PC-3 (cell line): Measurements from ENCODE around the gene VWA3B. TPM values are rescaled to one million over a fixed set of nuclear protein-coding genes. Genes with fewer than 3 reads are reported as not detected.

Experiments
- ATAC-seq: fragments of 200-7000 bp; cut with Tn5 transposase; 2 replicates; pipeline ENCODE4 v1.9.1; 2020; ENCODE audit warnings: mild to moderate bottlenecking, moderate library complexity
- BruUV-seq: library from RNA; stranded (reverse); fragments of 400-500 nt; replicated peaks from 2 replicates; lab custom pipeline; 2021; lab: Mats Ljungman, UMichigan
- CTCF ChIA-PET: fragments of 300-600 bp; sonication (Branson Sonifier 250); formaldehyde crosslinking; loops from one replicate; lab custom pipeline; 2022; ENCODE audit warnings: antibody characterized with exemption; lab: Charles Lee
- POLR2A ChIA-PET: fragments of 300-600 bp; sonication (Branson Sonifier 250); formaldehyde crosslinking; loops from one replicate; lab custom pipeline; 2022; ENCODE audit warnings: antibody characterized with exemption; ENCODE audit not compliant: unreplicated experiment; lab: Charles Lee
- DNase-seq: peaks from one replicate; pipeline ENCODE4 v3.0.0-alpha.2; 2015
- H2AFZ ChIP-seq: fragments of 300-600 bp; sonication (generic); 2 replicates; pipeline ENCODE4 v1.6.0; 2016; ENCODE audit warnings: antibody characterized with exemption, low read length
- H3F3A ChIP-seq: fragments of 300-600 bp; sonication (generic); one replicate; pipeline ENCODE4 v1.6.0; 2017; ENCODE audit warnings: antibody characterized with exemption, low read length, control low read depth, mild to moderate bottlenecking; ENCODE audit not compliant: unreplicated experiment
- H3K27ac ChIP-seq: fragments of 300-600 bp; sonication (generic); 2 replicates; pipeline ENCODE4 v1.5.1; 2016; ENCODE audit warnings: mild to moderate bottlenecking, low read length
- H3K27me3 ChIP-seq: fragments of 300-600 bp; sonication (generic); 2 replicates; pipeline ENCODE4 v1.6.1; 2016; ENCODE audit warnings: low read length, mixed read lengths
- H3K36me3 ChIP-seq: fragments of 300-600 bp; sonication (generic); 2 replicates; pipeline ENCODE4 v1.6.1; 2016; ENCODE audit warnings: low read depth, mixed run types, low read length, mixed read lengths
- H3K4me1 ChIP-seq: fragments of 300-600 bp; sonication (generic); 2 replicates; pipeline ENCODE4 v1.5.1; 2016; ENCODE audit warnings: low read length; ENCODE audit not compliant: insufficient read depth
- H3K4me2 ChIP-seq: fragments of 300-600 bp; sonication (generic); 2 replicates; pipeline ENCODE4 v1.6.0; 2016; ENCODE audit warnings: low read length
- H3K4me3 ChIP-seq: fragments of 300-600 bp; sonication (generic); 2 replicates; pipeline ENCODE4 v1.5.1; 2016; ENCODE audit warnings: mild to moderate bottlenecking, low read length, mixed read lengths
- H3K79me2 ChIP-seq: fragments of 300-600 bp; sonication (generic); 2 replicates; pipeline ENCODE4 v1.6.1; 2017; ENCODE audit warnings: low read length, mixed read lengths
- H3K9ac ChIP-seq: fragments of 300-600 bp; sonication (generic); 2 replicates; pipeline ENCODE4 v1.6.0; 2016; ENCODE audit warnings: mild to moderate bottlenecking, low read length
- H3K9me2 ChIP-seq: fragments of 300-600 bp; sonication (generic); replicated peaks from 2 replicates; pipeline ENCODE4 v1.6.1; 2016; ENCODE audit warnings: mixed run types, low read length, mixed read lengths
- H3K9me3 ChIP-seq: fragments of 300-600 bp; sonication (generic); 2 replicates; pipeline ENCODE4 v1.6.1; 2016; ENCODE audit warnings: low read length, mixed read lengths
- H4K20me1 ChIP-seq: fragments of 300-600 bp; sonication (generic); 2 replicates; pipeline ENCODE4 v1.6.1; 2016; ENCODE audit warnings: low read length, mixed read lengths
- EZH2 ChIP-seq: fragments of 300-600 bp; sonication (generic); IDR thresholded peaks from one replicate; pipeline ENCODE4 v1.6.1; 2017; ENCODE audit warnings: antibody characterized with exemption, mild to moderate bottlenecking, low read length; ENCODE audit not compliant: unreplicated experiment
- EZH2phosphoT487 ChIP-seq: fragments of 300-600 bp; sonication (generic); IDR thresholded peaks from 2 replicates; pipeline ENCODE4 v1.6.1; 2018; ENCODE audit warnings: mild to moderate bottlenecking, antibody characterized with exemption, low read length, borderline replicate concordance
- intact Hi-C: fragments of 100-400 bp; cut with micrococcal nuclease; formaldehyde crosslinking; loops from 2 replicates; pipeline ENCODE4 v1.9.0; 2023
- total RNA-seq: library from RNA; depleted of rRNA; stranded (reverse); fragments of >200 nt; gene quantifications from 2 replicates; pipeline ENCODE4 v1.2.3, GENCODE V29; 2014
- TF ChIP-seq, protein P1 (sequence below): fragments of 300-600 bp; sonication (generic); conservative IDR thresholded peaks from 2 replicates; pipeline ENCODE4 v1.5.1; 2017; ENCODE audit warnings: antibody characterized with exemption, low read depth, mild to moderate bottlenecking, low read length

The VWA3B gene
- total RNA-seq, 1 experiment from 2014 or later = not detected

DNA sequence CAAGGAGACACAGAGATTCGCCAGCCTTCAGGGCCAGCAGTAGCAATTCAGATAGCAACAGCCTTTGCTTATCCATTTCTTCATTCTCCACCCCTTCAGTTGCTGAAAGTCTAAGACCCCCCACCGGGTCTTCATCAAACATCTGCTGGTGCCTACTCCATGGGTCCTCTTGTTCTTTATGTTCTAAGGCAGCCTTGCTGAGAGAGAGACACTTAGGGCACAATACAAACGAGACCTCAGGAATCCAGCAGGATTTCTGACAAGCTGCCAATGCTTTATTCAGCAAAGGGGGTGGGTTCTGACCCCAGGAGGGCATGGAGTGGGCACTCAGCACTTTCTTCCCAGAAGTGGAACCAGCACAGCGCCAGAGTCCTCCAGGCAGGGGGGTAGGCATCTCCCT is 223.0 kb downstream of the VWA3B start:
- DNase-seq (no peak), ATAC-seq (no peak)
- H2AFZ ChIP-seq = no peak overlapping the region
- no peaks in the 10 kb centered on the region for H3K27me3 ChIP-seq
- CTCF ChIA-PET = no interaction called here
- TF ChIP-seq, protein P1, sequence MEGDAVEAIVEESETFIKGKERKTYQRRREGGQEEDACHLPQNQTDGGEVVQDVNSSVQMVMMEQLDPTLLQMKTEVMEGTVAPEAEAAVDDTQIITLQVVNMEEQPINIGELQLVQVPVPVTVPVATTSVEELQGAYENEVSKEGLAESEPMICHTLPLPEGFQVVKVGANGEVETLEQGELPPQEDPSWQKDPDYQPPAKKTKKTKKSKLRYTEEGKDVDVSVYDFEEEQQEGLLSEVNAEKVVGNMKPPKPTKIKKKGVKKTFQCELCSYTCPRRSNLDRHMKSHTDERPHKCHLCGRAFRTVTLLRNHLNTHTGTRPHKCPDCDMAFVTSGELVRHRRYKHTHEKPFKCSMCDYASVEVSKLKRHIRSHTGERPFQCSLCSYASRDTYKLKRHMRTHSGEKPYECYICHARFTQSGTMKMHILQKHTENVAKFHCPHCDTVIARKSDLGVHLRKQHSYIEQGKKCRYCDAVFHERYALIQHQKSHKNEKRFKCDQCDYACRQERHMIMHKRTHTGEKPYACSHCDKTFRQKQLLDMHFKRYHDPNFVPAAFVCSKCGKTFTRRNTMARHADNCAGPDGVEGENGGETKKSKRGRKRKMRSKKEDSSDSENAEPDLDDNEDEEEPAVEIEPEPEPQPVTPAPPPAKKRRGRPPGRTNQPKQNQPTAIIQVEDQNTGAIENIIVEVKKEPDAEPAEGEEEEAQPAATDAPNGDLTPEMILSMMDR = no peak
- no peak for TF ChIP-seq EZH2phosphoT487
- TF ChIP-seq EZH2 = no peak
- no peaks in the 10 kb centered on the region for H3K36me3 ChIP-seq
- no peak overlapping the region for H3K27ac ChIP-seq
- no peaks in the 10 kb centered on the region for H4K20me1 ChIP-seq
- intact Hi-C loops = no loop called here
- H3K4me1 ChIP-seq = no peaks in the 10 kb centered on the region
- no TSS peak for BruUV-seq
- H3K9me2 ChIP-seq = no peaks in the 10 kb centered on the region
- no peaks in the 10 kb centered on the region for H3K9me3 ChIP-seq
- no peaks in the 10 kb centered on the region for H3F3A ChIP-seq
- no peak overlapping the region for H3K9ac ChIP-seq
- H3K4me3 ChIP-seq = no peak overlapping the region
- POLR2A ChIA-PET = no interaction called here
- no peak overlapping the region for H3K4me2 ChIP-seq
- H3K79me2 ChIP-seq = no peaks in the 10 kb centered on the region

DNA sequence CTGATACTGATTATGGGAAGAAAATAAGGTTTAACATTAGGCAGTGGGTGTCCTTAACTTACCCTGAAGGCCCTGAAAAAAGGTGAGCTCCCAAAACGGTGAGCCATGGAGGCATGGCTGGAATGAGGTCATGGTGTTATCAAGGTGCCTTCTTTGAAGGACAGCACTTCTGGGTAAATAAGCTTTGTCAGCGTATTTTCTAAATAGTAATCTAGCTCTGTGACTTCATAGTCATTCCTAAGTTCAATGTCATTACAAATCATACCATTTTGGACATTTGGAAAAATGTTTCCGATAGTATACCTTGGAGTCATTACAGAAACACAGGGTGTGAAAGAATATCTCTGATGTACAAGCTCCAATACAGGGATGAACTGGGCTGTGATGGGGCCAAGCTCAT is 224.1 kb downstream of the VWA3B start:
- POLR2A ChIA-PET = no interaction called here
- H3K79me2 ChIP-seq = no peaks in the 10 kb centered on the region
- no TSS peak for BruUV-seq

More for the DNA sequence above, 224.1 kb downstream of the VWA3B start:
- H3K9me3 ChIP-seq = no peaks in the 10 kb centered on the region
- CTCF ChIA-PET = no interaction called here
- no peaks in the 10 kb centered on the region for H3F3A ChIP-seq
- TF ChIP-seq, protein P1 = no peak
- TF ChIP-seq EZH2 (no peak), EZH2phosphoT487 (no peak)
- DNase-seq (no peak), ATAC-seq (no peak)
- no peak overlapping the region for H3K4me3 ChIP-seq
- H3K4me2 ChIP-seq = no peak overlapping the region
- no peaks in the 10 kb centered on the region for H3K36me3 ChIP-seq
- no peaks in the 10 kb centered on the region for H3K9me2 ChIP-seq
- H2AFZ ChIP-seq = no peak overlapping the region
- no peak overlapping the region for H3K9ac ChIP-seq
- intact Hi-C loops = no loop called here
- no peaks in the 10 kb centered on the region for H3K27me3 ChIP-seq
- no peaks in the 10 kb centered on the region for H4K20me1 ChIP-seq
- H3K4me1 ChIP-seq = no peaks in the 10 kb centered on the region
- no peak overlapping the region for H3K27ac ChIP-seq
